Measurements from ENCODE around the gene SV2B.

Gene SV2B

DNA sequence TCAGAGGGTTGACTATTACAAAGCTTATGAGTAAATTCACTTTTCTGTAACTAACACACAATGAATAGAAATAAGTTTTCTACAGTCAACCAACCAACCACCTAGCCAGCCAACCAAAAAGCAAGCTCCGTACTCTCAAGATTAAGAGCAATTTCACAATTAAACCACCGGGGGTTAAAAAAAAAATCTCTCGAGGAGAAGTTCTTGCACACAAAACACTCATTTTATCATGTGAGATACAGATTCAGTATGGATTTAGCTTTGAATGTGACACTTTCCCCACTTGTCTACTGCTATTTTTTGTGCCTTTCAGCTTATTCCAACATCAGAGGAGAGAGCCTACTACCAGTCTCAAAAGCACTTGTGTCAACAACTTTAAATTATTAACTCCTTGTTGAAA, 135.3 kb downstream of the SV2B start:
- DNase-seq, result no peak

- peak in 2 of 3 donors; percentile 33 to 35 for DNase-seq
Observed at GRCh38 chr15:91237445-91237844, 137.4 kb downstream of the SV2B start.

GRCh38 chr15:91238644-91239425, 138.8 kb downstream of the SV2B start:
- DNase-seq, result peak; percentile 61 to 64 (median 62)

GRCh38 chr15:91243826-91244225, 143.8 kb downstream of the SV2B start:
- peak; percentile 78 to 91 (median 91) for DNase-seq

- DNase-seq, result no peak
Observed at GRCh38 chr15:91244919-91245318, 144.9 kb downstream of the SV2B start.

DNA sequence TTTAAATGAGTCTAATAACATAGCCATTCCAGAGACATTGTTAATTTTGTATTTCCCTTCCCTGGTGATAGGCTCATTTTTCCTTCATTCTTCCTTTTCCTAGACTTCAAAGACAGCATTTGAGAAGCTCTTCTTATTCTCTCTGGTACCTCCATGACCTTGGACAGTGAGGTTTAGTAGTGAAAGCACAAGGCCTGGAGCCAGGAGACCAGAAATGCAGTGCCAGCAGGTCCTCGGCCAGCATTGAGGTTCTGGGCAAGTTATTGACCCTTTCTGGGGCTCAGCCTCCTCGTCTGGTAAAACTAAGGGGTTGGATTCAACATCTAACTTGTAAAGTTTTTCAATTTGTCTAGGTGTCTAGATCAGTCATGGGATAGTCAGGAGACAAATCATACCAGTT, 146.9 kb downstream of the SV2B start:
- DNase-seq, result no peak

- no peak for DNase-seq
Observed at GRCh38 chr15:91249591-91249990, 149.5 kb downstream of the SV2B start.

DNA sequence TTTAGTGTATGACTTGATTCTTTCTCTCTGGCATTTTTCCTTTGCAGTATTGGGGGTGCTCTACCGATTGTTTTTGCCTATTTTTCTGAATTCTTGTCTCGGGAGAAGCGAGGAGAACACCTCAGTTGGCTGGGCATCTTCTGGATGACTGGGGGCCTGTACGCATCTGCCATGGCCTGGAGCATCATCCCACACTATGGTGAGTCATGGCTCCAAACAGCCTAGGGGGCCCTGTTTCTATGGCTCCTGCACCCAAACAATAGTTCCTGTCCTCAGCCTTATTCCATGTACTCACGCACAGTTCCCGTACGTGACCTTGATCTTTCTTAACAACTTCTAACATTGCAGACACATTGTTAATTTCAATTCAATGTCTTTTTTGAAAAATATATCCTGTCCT, 152.3 kb downstream of the SV2B start:
- DNase-seq, result no peak

- no peak for DNase-seq
Observed at GRCh38 chr15:91252756-91253155, 152.7 kb downstream of the SV2B start.

DNA sequence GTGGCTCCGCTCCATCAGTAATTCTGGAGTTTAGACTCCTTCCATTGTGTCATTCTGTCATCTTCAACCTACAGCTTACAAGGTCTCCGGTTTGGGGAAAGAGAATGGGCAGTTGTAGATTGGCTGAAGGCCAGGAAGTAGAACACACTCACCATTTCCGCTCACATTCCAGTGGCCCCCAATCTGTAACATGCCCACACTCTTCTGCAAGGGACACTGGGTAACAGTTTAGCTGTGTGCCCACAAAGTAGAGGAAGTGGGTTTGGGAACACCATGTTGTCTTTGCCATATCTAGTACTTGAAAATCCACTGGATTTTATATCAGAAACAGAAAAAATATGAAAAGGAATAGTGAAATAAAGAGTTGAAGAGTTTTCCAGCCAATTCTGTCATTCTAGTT, 153.5 kb downstream of the SV2B start:
- peak in 2 of 3 donors; percentile 20 to 31 for DNase-seq

DNA sequence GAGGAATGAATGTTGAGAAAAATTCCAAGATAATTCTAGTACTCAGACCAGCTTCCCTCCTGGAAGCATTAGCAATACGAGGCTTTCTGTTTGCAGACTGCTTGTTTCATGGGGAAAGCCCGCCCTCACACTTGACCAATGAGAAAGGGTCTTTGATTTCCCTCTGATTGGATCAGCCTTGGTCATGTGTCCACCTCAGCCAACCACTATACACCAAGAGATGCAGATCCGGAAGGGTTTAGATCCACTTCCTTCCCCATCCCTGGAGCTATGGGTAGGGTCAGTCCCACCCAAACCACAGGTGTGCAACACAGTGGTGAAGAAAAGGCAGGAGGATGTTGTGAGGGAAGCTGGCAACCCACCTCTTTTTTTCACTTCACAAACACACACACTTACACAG, 154.7 kb downstream of the SV2B start:
- no peak for DNase-seq

- DNase-seq, result peak; percentile 25 to 51 (median 47)
Observed at GRCh38 chr15:91255670-91256192, 155.7 kb downstream of the SV2B start.

- DNase-seq, result peak; percentile 49 to 59 (median 54)
Observed at GRCh38 chr15:91257746-91258414, 157.8 kb downstream of the SV2B start.

- peak; percentile 73 to 75 (median 75) for DNase-seq
Observed at GRCh38 chr15:91258415-91258759, 158.3 kb downstream of the SV2B start.

- DNase-seq, result no peak
Observed at GRCh38 chr15:91259077-91259476, 159.0 kb downstream of the SV2B start.

- DNase-seq, result no peak
Observed at GRCh38 chr15:91261345-91261744, 161.3 kb downstream of the SV2B start.

DNA sequence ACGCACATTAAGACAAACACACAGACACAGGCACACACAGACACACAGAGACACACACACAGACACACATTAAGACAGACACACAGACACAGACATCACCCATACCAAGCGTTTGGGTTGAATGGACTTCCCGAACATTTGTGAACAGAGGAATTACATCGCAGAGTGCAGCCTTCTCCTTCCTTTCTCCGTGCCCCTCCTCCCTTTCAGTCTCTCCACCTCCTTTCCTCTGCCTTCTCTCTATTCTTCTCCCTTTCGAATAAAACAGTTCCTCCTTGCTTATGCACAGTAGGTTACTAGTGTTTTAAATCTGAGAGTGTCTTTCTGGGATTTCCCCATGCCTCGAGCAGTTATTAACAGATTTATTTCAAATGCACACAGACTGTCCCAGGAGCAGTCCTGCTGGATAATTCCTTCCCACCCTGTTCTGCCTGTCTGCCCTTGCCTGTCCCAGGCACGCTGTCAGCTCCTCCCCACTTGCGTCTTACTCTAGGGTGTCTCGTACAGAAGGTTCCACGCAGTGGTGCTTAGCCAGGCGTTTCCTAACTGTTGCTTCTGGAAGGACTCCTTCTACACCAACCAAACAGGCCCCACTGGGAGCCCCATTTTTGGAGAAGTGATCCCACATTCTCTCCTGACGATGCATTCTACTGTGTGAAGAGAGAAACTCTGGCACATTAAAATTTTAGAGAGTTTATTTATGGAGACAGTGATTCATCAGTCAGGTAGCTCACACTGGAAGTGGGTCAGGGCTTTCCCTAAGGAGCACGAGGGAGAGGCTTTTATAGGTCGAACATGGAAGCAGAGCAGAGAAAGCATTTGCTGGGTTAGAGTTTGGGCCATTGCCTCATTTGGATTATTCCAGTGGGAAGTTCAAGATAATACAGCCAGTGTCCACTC, 163.8 kb downstream of the SV2B start:
- peak; percentile 41 to 55 (median 54) for DNase-seq

- peak; percentile 81 to 93 (median 92) for DNase-seq
Observed at GRCh38 chr15:91264651-91265351, 164.7 kb downstream of the SV2B start.

- DNase-seq, result no peak
Observed at GRCh38 chr15:91265416-91265940, 165.4 kb downstream of the SV2B start.

- peak in 1 of 3 donors; percentile 39 for DNase-seq
Observed at GRCh38 chr15:91268510-91268909, 168.5 kb downstream of the SV2B start.

GRCh38 chr15:91270747-91271146, 170.7 kb downstream of the SV2B start:
- DNase-seq, result no peak

- peak; percentile 80 to 91 (median 84) for DNase-seq
Observed at GRCh38 chr15:91271565-91272153, 171.6 kb downstream of the SV2B start.

All from suppressor macrophage treated with lipopolysaccharide for 1 hour (primary cell).